SU-DHL-6 (cell line): ENCODE measurements around the gene PDE4D.

Experiments used
- EZH2phosphoT487 ChIP-seq: fragments of 200-600 bp; sonication (generic), shearing (Covaris generic); conservative IDR thresholded peaks from 2 replicates; pipeline ENCODE4 v1.6.1; 2018; ENCODE audit warnings: mild to moderate bottlenecking, antibody characterized with exemption, low read length, moderate library complexity, mixed read lengths
- TF ChIP-seq, protein P1 (sequence below): fragments of 200-600 bp; sonication (generic); IDR thresholded peaks from one replicate; pipeline ENCODE4 v1.5.1; 2017; ENCODE audit warnings: antibody characterized with exemption, mild to moderate bottlenecking, low read length, moderate library complexity; ENCODE audit not compliant: insufficient read depth, poor library complexity, severe bottlenecking

- TF ChIP-seq, protein P1, sequence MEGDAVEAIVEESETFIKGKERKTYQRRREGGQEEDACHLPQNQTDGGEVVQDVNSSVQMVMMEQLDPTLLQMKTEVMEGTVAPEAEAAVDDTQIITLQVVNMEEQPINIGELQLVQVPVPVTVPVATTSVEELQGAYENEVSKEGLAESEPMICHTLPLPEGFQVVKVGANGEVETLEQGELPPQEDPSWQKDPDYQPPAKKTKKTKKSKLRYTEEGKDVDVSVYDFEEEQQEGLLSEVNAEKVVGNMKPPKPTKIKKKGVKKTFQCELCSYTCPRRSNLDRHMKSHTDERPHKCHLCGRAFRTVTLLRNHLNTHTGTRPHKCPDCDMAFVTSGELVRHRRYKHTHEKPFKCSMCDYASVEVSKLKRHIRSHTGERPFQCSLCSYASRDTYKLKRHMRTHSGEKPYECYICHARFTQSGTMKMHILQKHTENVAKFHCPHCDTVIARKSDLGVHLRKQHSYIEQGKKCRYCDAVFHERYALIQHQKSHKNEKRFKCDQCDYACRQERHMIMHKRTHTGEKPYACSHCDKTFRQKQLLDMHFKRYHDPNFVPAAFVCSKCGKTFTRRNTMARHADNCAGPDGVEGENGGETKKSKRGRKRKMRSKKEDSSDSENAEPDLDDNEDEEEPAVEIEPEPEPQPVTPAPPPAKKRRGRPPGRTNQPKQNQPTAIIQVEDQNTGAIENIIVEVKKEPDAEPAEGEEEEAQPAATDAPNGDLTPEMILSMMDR: no peak
- TF ChIP-seq EZH2phosphoT487: no peak
Observed at GRCh38 chr5:58950224-58950623, 943.3 kb downstream of the PDE4D start.
